ENCODE results near the gene MYOCOS.

The MYOCOS gene

DNA sequence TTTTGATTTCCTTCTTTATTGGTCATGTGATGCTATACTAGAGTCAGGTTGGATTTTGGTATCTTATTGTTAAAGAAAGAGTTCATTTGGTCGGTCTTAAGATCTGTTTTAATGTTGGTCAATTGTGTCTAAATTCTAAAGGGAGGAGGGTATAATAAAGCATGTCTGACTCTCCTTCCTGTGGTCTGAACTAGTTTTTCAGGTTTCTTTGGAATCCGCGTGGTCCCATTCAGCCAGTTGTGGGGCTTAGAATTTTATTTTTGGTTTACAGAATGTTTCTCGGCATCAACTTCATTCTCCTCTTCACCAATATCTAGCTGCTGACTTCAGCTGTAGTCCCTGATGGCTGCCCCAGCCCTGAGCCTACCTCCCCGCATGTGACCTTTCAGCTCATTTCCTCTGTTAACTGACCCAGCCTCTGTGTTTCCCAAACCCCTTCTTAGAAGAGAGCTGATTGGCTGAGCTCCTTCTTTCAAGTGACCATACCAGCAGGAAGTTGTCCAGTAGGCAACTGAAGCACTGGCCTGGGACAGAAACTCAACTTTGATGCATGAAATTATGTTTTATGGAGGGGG, 39.1 kb downstream of the MYOCOS start:
- H3K4me2 ChIP-seq (ENCODE audit: low read depth, low read length, poor library complexity, severe bottlenecking), result no peak overlapping the region

GRCh38 chr1:171663036-171663853, 41.2 kb downstream of the MYOCOS start:
- H3K9ac ChIP-seq (ENCODE audit: low read length), result no peak overlapping the region
- TF ChIP-seq, protein P1, sequence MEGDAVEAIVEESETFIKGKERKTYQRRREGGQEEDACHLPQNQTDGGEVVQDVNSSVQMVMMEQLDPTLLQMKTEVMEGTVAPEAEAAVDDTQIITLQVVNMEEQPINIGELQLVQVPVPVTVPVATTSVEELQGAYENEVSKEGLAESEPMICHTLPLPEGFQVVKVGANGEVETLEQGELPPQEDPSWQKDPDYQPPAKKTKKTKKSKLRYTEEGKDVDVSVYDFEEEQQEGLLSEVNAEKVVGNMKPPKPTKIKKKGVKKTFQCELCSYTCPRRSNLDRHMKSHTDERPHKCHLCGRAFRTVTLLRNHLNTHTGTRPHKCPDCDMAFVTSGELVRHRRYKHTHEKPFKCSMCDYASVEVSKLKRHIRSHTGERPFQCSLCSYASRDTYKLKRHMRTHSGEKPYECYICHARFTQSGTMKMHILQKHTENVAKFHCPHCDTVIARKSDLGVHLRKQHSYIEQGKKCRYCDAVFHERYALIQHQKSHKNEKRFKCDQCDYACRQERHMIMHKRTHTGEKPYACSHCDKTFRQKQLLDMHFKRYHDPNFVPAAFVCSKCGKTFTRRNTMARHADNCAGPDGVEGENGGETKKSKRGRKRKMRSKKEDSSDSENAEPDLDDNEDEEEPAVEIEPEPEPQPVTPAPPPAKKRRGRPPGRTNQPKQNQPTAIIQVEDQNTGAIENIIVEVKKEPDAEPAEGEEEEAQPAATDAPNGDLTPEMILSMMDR (IDR thresholded peaks at IDR 0.05; ENCODE audit: insufficient read depth, low read length, poor library complexity, severe bottlenecking), result no peak
- no peak for TF ChIP-seq EZH2phosphoT487 (conservative IDR thresholded peaks at IDR 0.05; ENCODE audit: low read length)
- no peaks in the 10 kb centered on the region for H3K27me3 ChIP-seq (ENCODE audit: low read length)
- H2AFZ ChIP-seq (ENCODE audit: low read depth, low read length, severe bottlenecking), result no peak overlapping the region
- H4K20me1 ChIP-seq (ENCODE audit: low read depth, low read length), result no peaks in the 10 kb centered on the region
- H3K36me3 ChIP-seq (ENCODE audit: low read length), result no peaks in the 10 kb centered on the region
- H3K9me3 ChIP-seq (ENCODE audit: insufficient read depth, low read length), result no peaks in the 10 kb centered on the region
- no peaks in the 10 kb centered on the region for H3K79me2 ChIP-seq (ENCODE audit: insufficient read depth, low read length)
- no peak overlapping the region for H3K4me3 ChIP-seq (ENCODE audit: insufficient read depth, low read length, poor library complexity, severe bottlenecking)
- no peaks in the 10 kb centered on the region for H3F3A ChIP-seq (ENCODE audit: insufficient read depth)
- H3K27ac ChIP-seq (ENCODE audit: low read depth, low read length), result no peak overlapping the region
- no peaks in the 10 kb centered on the region for H3K9me2 ChIP-seq (replicated peaks; ENCODE audit: insufficient read depth, low read length)
- no peak overlapping the region for H3K4me2 ChIP-seq (ENCODE audit: low read depth, low read length, poor library complexity, severe bottlenecking)

More for the DNA sequence above, 39.1 kb downstream of the MYOCOS start:
- Histone ChIP-seq H3K79me2 (ENCODE audit: insufficient read depth, low read length) (no peaks in the 10 kb centered on the region), H2AFZ (ENCODE audit: low read depth, low read length, severe bottlenecking) (no peak overlapping the region), H3K9ac (ENCODE audit: low read length) (no peak overlapping the region), H3K36me3 (ENCODE audit: low read length) (no peaks in the 10 kb centered on the region), H3K4me3 (ENCODE audit: insufficient read depth, low read length, poor library complexity, severe bottlenecking) (no peak overlapping the region), H3K27me3 (ENCODE audit: low read length) (no peaks in the 10 kb centered on the region), H4K20me1 (ENCODE audit: low read depth, low read length) (no peaks in the 10 kb centered on the region), H3F3A (ENCODE audit: insufficient read depth) (no peaks in the 10 kb centered on the region), H3K9me3 (ENCODE audit: insufficient read depth, low read length) (no peaks in the 10 kb centered on the region), H3K9me2 (replicated peaks; ENCODE audit: insufficient read depth, low read length) (no peaks in the 10 kb centered on the region), H3K27ac (ENCODE audit: low read depth, low read length) (no peak overlapping the region)
- no peak for TF ChIP-seq EZH2phosphoT487 (conservative IDR thresholded peaks at IDR 0.05; ENCODE audit: low read length)
- TF ChIP-seq, protein P1 (IDR thresholded peaks at IDR 0.05; ENCODE audit: insufficient read depth, low read length, poor library complexity, severe bottlenecking), result no peak

DNA sequence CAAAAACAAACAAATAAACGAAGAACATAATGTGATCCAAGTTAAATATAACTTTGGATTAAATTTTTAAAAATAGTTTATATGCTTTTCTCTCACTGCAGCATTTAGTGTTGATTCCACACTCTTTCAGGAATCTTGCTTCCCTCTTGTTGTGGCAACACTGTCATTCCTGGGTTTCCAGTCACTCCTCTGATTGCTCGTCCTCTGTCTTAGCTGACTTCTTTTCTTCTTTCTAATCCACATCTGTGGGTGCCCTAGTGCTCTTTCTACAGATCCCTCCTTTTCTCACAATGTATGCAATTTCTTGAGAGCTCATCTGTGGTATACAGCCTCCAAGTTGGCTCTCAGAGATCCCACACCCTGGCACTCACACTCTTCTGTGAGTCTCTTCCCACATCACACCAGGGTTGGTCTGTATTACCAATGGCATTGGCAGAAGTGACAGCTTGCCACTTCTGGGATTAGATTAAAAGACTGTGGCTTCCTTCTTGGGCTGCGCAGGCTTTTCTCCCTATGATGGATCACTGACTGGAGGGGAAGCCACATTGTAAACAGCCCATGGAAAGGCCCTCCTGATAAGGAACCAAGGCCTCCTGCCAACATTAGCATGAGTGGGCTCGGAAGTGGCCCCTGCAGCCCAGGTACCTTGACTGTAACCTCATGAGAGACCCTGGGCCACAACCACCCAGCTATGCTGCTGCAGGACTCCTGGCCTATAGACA, 42.0 kb downstream of the MYOCOS start:
- TF ChIP-seq, protein P1 (IDR thresholded peaks at IDR 0.05; ENCODE audit: insufficient read depth, low read length, poor library complexity, severe bottlenecking), result no peak
- no peak for TF ChIP-seq EZH2phosphoT487 (conservative IDR thresholded peaks at IDR 0.05; ENCODE audit: low read length)
- no peaks in the 10 kb centered on the region for H3K9me3 ChIP-seq (ENCODE audit: insufficient read depth, low read length)
- no peaks in the 10 kb centered on the region for H3F3A ChIP-seq (ENCODE audit: insufficient read depth)
- no peak overlapping the region for H3K27ac ChIP-seq (ENCODE audit: low read depth, low read length)
- H3K36me3 ChIP-seq (ENCODE audit: low read length), result no peaks in the 10 kb centered on the region
- H3K4me3 ChIP-seq (ENCODE audit: insufficient read depth, low read length, poor library complexity, severe bottlenecking), result no peak overlapping the region
- H3K79me2 ChIP-seq (ENCODE audit: insufficient read depth, low read length), result no peaks in the 10 kb centered on the region
- no peak overlapping the region for H2AFZ ChIP-seq (ENCODE audit: low read depth, low read length, severe bottlenecking)
- H3K9me2 ChIP-seq (replicated peaks; ENCODE audit: insufficient read depth, low read length), result no peaks in the 10 kb centered on the region
- no peaks in the 10 kb centered on the region for H3K27me3 ChIP-seq (ENCODE audit: low read length)
- H3K9ac ChIP-seq (ENCODE audit: low read length), result no peak overlapping the region
- no peaks in the 10 kb centered on the region for H4K20me1 ChIP-seq (ENCODE audit: low read depth, low read length)
- no peak overlapping the region for H3K4me2 ChIP-seq (ENCODE audit: low read depth, low read length, poor library complexity, severe bottlenecking)

Measured in SU-DHL-6 (cell line).